Right hindlimb (tissue), 1 donor: Measurements from ENCODE around the gene SUGT1.
"Not testable (repeated sequence)": the region's sequence is repeated elsewhere in the genome, so short reads cannot be mapped to it uniquely, and the experiment has no call there.

Source experiments
- DNase-seq: peaks from one replicate; pipeline ENCODE4 v3.0.0-alpha.2; 2018

Gene SUGT1

DNA sequence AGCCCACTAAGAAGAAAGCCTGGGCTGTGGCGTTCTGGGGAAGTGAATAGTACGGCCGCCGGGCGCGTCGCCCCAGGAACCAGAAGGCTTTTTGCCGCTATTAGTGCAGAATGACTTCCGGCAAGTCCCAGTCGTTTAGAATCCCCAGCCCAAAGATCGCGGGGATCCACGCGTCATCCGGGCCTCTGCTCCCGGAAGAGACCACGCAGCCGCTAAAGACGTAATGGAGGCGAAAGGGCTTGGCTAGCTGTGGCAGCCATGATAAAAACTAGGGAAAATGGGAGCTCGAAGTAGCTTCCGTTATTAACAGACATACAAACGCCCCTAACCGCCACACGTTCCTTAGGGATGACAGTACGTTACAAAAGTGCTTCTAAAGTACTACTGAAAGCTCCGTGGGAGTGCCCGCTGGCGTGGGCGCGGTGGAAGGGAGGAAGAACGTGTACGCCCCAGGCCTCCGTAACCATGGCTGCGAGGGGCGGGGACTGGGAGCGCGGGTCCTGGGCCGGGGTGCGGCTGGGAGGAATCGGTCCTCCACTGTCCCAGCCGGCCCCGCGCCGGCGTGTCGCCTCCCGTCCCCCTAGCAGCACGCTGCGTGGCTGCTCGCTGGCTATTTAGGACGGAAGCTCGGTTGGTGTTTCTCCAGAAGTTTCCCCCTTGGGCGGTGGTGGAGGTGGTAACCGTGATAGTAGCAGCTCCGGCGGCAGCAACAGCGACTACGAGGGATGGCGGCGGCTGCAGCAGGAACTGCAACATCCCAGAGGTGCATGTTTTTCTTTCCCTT, at the start of gene SUGT1:
TSS of gene SUGT1 (plus strand) at position 641 of the 784 bp plus-strand sequence. CDS start at position 726, 85 bp downstream.
- peak; percentile 99 for DNase-seq

DNA sequence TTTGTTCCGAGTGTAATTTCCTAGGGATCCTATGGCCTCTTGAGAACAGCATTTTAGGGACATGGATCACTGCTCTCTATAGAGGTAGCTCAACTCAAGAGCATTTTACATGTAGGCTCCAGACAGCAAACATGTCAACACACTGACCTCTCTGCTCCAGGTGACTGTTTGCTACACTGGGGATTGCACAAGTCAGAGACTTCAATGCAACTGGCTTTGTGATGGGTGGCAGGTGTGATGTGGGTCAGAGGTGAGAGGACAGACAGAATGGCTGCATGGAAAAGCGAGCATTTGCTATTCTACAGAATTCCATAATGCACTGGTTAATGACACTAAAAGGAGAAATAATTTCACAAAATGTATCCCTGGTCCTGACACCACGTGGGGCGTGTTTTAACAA, 49.3 kb upstream of the SUGT1 start:
- DNase-seq, result not testable (repeated sequence)

DNA sequence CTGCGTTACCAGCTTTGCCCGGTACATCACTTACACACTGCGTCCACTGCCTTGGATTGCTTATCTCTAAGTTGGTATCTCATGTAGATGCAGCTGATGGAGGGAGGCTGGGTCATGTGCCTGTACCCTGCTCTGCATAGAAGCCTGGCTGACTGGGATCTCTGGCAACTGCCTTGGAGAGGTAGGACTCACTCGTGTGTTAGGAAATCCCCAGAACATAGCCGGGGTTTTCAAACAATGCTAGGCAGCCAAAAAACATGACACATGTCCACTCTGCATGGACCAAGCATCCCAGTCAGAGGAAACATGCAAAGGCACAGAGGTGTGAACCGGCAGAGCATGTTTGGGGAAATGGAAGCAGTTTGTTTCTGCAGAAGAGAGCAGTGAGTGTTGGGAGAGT, 46.5 kb upstream of the SUGT1 start:
- DNase-seq, result not testable (repeated sequence)

DNA sequence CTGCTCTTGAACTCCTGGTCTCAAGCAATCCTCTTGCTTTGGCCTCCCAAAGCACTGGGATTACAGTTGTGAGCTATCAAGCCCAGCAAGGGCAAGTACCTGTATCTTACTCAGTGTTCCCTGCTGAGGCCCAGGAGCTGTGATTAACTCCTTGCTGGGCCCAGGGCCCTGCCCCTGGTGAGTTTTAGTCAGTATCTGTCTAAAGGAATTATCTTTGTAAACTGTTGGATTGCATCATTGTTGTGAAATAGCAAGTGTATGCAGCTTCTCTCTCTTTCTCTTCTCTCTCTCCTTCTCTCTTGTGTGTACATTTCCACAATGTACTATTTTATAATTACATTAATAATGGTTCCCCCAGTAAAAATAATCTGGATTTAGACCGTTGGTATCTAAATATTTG, 45.8 kb upstream of the SUGT1 start:
- DNase-seq, result not testable (repeated sequence)

DNA sequence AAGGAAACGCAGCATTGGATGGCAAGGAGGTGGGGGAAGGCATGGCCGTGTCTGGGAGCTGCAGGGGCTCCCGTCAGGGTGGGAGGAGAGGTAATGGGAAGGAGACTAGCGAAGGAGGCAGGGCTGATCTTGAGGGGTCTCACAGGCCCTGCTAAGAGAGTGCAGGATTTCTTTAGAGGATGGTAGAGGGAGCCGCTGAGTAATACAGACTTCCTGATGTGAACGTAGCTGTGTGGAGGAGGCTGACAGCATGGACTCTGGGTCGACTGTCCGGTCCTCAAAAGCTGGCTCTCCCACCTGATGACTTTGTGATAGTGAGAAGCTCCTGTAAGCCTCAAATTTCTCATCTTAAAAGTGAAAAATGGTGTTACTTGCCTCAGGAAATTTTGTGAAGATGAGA, 44.5 kb upstream of the SUGT1 start:
- DNase-seq, result not testable (repeated sequence)

DNA sequence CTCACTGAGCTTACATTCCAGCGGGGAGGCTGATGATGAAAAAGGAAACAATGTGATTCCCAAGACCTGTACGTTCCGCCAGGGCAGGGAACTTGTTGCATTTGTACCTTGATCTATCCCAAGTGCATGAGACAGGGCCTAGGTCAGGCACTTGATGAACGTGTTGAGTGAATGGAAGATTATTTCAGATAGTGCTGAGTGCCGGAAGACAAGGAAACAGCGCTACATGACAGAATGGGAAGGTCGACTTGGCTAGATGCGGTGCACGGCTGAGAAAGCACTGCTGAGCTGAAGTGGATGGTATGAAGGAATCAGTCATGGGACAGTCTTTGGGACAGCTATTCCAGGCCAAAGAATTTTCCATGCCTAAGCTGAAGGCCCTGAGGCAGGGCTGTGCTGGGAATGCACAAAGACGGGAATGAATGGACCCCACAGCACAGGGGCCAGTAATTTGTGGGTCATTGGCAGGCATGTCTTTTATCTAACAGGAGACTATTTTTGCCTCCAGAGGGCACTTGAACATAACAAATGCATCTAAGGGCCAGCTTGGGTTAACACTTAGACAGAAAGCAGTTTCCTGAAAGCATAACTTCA, 43.5 kb upstream of the SUGT1 start:
- DNase-seq, result not testable (repeated sequence)

DNA sequence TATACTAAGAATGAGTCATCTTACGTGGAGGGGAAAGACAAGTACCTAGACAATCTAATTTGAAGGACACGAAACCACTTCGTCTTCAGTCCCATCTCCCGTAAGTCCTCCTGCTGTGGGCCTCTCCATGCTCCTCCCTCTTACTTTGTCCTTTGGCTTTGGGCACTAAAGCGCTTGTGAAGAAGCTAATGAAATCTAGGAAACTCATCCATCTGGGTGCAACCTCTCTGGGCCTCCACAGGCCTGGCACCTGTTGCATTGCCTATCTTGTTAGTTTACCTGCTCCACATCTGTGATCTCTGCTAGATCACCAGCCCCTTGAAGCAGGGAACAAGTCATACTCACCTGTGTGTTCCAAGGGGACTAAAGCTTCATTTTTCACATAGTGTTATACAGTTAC, 42.5 kb upstream of the SUGT1 start:
- not testable (repeated sequence) for DNase-seq

DNA sequence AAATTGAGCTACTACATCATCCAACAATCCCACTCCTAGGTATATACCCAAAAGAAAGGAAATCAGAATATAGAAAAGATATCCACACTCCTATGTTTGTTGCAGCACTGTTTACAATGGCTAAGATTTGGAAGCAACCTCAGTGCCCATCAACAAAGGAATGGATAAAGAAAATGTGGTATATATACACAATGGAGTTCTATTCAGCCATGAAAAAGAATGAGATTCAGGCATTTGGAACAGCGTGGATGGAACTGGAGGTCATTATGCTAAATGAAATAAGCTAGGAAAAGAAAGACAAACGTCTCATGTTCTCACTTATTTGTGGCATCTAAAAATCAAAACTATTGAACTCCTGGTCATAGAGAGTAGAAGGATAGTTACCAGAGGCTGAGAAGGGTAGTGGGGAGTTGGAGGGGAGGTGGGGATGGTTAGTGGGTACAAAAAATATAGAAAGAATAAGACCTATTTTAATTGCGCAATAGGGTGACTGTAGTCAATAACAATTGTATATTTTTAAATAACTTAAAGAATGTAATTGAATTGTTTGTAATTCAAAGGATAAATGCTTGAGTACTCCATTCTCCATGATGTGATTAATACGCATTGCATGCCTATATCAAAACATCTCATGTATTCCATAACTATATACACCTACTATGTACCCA, 37.4 kb upstream of the SUGT1 start:
- DNase-seq, result no peak

DNA sequence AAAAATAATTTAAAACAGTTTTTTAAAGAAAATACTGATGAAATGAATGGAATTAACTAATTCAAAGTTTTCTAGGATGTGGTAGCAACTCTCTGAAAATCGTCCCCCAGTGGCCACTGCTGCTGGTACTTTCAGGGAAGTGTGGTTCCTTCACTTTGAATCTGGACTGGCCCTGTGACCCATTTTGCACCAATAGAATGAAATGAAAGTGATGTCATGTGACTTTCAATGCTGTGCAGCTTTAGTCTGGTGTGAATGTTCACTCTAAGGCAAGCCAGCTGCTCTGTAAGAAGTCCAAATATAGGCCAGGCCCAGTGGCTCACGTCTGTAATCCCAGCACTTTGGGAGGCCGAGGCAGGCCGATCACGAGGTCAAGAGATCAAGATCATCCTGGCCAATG, 36.8 kb upstream of the SUGT1 start:
- no peak for DNase-seq

DNA sequence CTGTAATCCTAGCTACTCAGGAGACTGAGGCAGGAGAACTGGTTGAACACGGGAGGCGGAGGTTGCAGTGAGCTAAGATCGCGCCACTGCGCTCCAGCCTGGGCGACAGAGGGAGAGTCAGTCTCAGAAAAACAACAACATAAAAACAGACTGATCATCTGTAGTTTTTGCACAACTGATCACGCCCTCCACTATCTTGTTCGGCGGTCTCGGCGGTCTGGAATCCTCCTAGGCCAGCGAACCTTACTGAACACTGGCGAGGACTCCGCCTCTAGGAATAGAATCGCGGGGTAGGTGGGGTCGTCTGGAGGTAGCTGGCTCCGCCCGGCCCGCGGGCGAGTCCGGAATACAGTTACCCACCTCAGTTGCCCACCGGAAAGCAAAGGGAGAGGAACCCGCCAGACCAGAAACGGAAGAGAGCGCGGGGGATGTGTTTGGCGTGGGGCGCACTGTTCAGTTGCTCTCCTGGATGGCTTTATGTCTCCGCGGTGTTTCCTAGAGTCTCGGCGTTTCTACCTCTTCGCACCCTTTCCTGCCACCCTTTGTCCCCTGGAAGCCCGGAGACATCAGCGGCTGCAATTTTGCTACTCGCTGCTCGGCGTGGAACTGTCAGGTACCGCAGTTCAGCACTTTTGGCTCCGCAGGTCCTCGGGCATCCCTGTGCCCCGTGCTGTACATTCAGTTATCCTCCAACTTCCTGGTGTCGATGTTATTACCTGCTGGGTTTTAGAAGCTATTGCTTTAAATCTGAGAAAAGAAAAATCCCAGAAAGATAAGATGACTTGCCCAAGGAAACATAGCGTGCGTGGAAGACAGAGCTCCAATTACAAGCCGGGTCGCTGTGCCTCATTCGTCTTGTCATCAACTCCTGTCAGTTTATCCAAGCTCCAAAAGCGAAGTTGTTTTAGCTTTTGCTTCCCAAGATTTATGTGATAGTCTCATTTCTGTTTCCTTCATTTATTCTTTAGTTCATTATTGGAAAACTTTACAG, 35.3 kb upstream of the SUGT1 start:
- DNase-seq, result peak; percentile 91

DNA sequence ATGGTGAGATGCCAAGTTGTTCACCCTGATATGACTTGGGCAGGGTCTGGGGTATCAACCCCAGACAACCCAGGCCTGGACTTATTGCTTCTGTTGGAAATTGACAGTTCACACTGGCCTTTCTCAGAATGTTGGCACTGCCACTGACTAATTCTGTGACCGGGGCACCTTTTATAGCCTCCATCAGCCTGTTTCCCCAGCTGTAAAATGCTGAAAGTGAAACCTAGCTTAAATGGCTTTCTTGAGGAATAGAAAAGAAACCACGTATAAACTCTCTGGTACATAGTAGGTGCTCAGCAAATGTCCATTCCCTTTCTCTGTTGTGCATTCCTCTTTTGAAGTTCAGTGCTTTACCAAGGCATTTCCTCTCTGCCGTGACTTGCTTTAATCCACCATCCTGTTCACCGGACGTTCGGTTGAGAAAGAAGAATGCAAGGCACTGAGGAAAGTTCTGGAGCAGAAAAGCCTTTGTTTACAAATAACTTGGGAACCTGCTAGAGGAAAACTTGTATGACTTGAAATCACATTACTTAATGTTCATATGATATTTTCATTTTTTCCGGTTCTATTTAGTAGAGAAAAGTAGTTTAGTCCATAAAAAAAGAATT, 21.4 kb upstream of the SUGT1 start:
- DNase-seq, result not testable (repeated sequence)

DNA sequence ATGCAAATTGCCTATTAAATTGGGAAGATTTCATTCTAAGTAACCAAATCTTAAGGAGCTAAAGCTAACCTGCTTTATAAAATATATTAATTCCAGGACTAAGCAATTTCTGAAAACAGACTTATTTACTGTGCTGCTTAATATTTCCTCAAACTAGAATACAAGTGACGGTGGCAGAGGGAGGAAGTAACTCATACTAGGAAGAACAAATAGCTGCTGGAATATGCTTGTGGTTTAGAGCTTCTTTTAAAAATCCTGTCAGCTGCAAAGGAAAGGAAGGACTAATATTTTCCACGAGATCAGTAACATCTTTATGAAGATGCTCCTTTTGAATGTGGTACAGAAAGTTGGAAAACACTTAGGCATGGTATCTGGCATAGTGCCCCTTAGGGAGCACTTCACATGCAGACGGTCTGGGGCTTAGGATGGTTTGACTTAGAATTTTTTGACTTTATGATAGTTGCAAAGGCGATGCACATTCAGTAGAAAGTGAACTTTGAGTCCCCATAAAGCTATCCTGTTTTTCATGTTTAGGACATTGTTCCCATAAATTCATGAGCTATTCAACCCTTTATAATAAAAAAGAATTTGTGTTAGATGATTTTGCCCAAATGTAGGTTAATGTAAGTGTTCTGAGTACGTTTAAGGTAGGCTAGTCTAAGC, 13.8 kb upstream of the SUGT1 start:
- no peak for DNase-seq

DNA sequence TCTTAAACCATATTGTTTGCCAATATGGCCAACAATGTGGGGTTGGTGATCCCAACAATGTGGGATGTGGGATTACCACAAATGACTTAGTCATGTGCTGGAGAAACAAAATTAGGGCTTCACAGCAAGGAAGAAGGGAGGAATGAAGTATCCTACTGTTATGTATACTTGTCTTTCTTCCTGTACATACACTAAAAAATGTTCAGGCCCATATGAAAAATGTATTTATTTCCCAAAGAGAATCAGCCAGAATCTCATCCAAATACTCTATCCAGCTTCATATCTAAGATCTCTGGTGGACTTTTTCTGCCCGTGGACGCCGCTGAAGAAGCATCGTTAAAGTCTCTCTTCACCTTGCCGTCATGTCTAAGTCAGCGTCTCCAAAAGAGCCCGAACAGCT, 10.5 kb upstream of the SUGT1 start, which contains the start of gene HNRNPA1L2:
TSS of gene HNRNPA1L2 (plus strand) at position 301 of the 400 bp plus-strand sequence. CDS start at position 363, 62 bp downstream.
- DNase-seq, result no peak

DNA sequence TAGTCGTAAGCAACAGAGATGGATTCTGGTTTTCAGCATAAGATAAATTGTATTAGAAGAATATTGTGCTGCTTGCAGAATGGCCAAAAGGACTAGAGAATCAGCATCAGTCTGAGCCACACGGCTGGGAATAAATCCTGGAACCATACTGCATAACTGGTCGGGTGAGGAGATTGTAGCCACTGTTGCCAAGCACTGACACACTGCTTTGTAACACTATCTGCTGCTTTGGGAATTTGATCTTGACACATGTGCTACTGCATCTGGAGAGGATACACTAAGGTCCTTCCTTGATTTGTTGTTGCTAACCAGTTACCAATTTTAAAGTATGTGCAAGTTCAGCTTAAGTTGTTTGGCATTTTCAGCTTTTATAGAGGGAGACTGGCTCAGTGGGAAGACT, 8.5 kb upstream of the SUGT1 start:
- DNase-seq, result no peak

DNA sequence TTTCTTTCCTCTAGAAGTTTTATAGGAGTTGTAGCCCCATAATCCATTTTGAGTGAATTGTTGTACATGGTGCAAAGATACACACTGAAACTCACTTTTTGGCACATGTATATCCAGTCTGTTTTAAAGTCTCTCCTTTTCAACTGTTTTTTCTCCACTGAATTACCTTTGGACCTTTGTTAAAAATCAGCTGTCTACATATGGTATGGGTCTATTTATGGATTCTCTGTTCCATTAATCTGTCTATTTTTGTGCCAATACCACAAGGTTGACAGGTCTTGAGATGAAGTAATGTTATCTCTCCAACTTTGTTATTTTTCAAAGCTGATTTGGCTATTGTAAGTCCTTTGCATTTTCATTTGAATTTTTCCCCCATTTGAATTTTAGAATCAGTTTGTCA, 5.7 kb upstream of the SUGT1 start:
- DNase-seq, result no peak

DNA sequence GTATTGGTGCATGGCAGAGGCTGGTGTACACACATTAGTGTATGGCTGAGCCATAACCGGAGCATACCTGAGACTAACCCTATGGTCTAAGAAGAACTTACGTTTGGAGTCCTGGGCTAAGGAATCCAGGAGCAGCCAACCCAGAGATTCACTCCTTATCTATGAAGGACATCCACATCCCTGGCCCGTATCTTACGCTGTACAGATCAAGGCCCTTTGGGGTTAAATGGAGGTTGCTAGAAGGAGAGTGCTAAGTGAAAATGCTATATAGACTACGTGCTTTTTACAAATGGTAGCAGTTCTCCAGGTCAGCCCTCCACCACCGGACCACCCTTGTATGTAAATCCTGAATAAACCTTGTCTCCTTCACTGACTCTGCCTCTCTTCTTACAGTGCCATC, 1.9 kb upstream of the SUGT1 start:
- no peak for DNase-seq

DNA sequence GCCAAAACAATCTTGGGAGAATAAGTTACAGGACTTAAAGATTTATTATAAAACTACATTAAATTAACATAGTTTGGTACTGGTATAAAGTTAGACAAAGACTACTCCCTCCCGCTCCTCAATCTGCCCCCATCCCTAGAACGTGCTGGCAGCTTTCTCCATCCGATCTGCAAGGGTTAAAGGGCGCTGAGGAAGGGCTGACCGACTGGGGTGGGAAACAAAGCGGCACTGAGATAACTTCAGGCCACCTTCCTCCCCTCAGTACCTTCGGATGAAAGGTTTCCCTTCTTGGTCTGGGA, 790 bp upstream of the SUGT1 start:
- DNase-seq, result no peak

DNA sequence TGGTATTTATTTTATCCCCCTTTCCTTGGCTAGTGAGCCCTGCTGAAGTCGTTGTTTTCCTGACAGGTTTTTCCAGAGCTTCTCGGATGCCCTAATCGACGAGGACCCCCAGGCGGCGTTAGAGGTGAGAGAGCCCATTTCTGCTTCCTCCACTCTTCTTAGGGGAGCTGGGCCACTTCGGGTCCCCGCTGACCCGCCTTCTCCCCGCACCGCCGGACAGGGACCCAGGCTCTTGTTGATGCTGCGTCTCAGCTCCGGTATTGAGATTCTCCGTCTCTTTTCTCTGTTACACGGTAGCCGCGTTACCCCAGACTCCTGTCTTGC, 306 bp downstream of the SUGT1 start:
- no peak for DNase-seq

DNA sequence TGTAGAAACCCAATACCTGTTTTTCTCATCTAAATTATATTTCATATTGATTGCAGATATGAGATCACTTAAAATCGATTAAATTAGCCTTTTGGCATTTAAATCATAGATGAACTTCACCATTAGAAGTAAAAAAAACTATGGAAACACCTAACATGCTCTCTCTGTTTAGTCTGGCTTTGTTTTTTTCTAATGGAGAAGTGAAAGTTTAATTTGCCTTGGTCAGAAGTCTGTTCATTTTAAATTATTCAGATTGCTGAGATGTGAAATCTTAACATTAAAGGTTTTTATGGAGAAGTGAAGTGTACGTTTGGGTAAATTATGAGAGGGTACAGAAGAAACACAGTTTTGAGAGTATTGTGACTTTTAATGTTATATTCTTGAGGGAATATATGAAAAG, 6.7 kb downstream of the SUGT1 start:
- DNase-seq, result no peak

DNA sequence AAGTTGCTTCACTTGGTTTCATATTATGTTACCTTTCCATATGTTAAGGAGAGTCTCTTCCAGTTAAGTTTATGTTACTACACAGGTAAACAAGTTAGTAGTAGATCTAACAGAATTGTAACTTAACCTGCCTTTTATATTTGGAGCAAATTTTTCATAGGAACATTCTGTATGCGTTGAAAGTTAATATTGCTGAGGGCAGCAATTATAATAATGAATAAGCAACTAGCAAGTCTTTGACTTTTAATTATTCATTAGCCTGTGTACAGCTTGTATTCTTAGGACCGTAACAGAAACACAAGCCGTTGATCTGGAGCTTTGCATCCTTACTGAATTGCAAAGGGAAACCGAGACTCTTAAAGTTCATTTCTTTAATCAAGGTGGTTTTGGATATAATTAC, 11.6 kb downstream of the SUGT1 start:
- no peak for DNase-seq

DNA sequence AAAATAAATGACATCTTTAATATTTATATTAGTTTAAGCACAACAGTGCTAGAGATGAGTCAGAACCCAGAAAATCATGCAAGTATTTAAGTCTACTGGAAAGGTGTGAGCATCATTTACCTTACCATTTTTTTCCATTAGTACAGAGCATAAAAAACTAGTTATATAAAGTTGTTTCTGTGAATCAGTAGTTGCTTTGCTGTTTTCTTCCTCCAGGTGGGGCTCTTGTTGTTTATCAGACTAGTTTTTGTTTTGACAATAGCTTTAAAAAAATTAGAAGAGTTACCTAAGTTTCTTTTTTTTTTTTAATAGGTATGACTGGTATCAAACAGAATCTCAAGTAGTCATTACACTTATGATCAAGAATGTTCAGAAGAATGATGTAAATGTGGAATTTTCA, 12.7 kb downstream of the SUGT1 start:
- DNase-seq, result no peak

DNA sequence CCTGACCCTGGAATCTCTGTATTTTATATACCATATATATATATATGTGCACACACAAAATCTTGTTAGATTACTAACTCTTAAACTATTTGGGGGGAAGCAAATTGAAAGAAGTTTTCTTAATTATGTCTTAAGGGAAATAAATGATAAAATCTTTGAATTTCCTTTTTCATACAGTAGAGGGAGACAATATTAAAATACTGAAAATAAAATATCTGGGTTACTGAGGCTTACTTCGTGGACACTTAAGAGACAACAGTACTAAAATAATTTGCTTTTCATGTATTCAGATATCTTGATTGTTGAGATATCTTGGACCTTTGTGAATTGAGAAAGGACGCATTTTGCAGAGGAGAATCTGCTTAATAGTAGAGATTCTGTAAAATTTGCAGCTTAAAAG, 17.0 kb downstream of the SUGT1 start:
- no peak for DNase-seq
